Osteocyte (in vitro differentiated cells): ENCODE results near the gene ZCCHC2. TPM values are rescaled to one million over a fixed set of nuclear protein-coding genes. Genes with fewer than 3 reads are reported as not detected.

Experiments used
- DNase-seq: peaks from one replicate; pipeline ENCODE4 v3.0.0; 2021; ENCODE audit warnings: mixed read lengths; ENCODE audit not compliant: unreplicated experiment; ENCODE audit errors: extremely low spot score
- H3K27ac Mint-ChIP-seq: one replicate; pipeline ENCODE4 v1.8.0; 2021; ENCODE audit warnings: mild to moderate bottlenecking, mixed read lengths; ENCODE audit not compliant: unreplicated experiment
- H3K27me3 Mint-ChIP-seq: one replicate; pipeline ENCODE4 v1.8.0; 2021; ENCODE audit warnings: mixed read lengths; ENCODE audit not compliant: unreplicated experiment
- H3K36me3 Mint-ChIP-seq: one replicate; pipeline ENCODE4 v1.8.0; 2021; ENCODE audit warnings: mixed read lengths; ENCODE audit not compliant: unreplicated experiment
- H3K4me1 Mint-ChIP-seq: one replicate; pipeline ENCODE4 v1.8.0; 2021; ENCODE audit warnings: mixed read lengths; ENCODE audit not compliant: unreplicated experiment
- H3K4me3 Mint-ChIP-seq: one replicate; pipeline ENCODE4 v1.8.0; 2021; ENCODE audit warnings: mild to moderate bottlenecking, moderate library complexity, mixed read lengths; ENCODE audit not compliant: unreplicated experiment
- H3K9me3 Mint-ChIP-seq: one replicate; pipeline ENCODE4 v1.8.0; 2021; ENCODE audit warnings: mixed read lengths; ENCODE audit not compliant: unreplicated experiment
- total RNA-seq: library from RNA; stranded (reverse); gene quantifications from 2 replicates; pipeline ENCODE4 v1.2.1, GENCODE V29; 2021
- TF ChIP-seq, protein P1 (sequence below): fragments of 200-600 bp; sonication (generic); IDR thresholded peaks from 2 replicates; pipeline ENCODE4 v1.5.0; 2021; ENCODE audit warnings: antibody characterized with exemption, mild to moderate bottlenecking, moderate library complexity

Gene ZCCHC2
- total RNA-seq, 1 donor from 2014 or later, result 11.2 TPM

DNA sequence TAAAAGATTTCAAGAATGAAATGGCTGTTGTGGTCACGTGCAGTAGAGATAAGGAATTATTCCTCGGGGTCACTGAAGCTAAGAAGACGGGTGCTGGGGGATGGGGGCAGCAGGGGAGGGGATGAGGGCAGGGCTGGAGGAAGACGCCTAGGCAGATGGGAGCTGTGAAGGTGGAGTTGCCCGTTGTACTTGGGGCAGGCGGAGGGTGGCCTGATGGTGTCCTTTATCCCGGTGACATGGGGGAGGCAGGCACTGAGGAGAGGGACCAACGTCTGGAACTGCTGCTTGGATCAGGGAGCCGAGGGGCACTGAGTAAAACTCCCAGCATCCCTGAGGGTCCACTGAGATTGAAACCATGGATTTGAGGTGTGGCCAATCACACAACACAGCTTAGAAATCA, 64.9 kb downstream of the ZCCHC2 start:
- TF ChIP-seq, protein P1, sequence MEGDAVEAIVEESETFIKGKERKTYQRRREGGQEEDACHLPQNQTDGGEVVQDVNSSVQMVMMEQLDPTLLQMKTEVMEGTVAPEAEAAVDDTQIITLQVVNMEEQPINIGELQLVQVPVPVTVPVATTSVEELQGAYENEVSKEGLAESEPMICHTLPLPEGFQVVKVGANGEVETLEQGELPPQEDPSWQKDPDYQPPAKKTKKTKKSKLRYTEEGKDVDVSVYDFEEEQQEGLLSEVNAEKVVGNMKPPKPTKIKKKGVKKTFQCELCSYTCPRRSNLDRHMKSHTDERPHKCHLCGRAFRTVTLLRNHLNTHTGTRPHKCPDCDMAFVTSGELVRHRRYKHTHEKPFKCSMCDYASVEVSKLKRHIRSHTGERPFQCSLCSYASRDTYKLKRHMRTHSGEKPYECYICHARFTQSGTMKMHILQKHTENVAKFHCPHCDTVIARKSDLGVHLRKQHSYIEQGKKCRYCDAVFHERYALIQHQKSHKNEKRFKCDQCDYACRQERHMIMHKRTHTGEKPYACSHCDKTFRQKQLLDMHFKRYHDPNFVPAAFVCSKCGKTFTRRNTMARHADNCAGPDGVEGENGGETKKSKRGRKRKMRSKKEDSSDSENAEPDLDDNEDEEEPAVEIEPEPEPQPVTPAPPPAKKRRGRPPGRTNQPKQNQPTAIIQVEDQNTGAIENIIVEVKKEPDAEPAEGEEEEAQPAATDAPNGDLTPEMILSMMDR, result no peak
- Mint-ChIP-seq H3K36me3 (no peaks in the 10 kb centered on the region), H3K27me3 (peaks cover 4% of the 10 kb centered on the region), H3K4me1 (peaks cover 14% of the 10 kb centered on the region), H3K9me3 (peaks cover 5% of the 10 kb centered on the region), H3K4me3 (no peak overlapping the region), H3K27ac (no peak overlapping the region)
- no peak for DNase-seq

DNA sequence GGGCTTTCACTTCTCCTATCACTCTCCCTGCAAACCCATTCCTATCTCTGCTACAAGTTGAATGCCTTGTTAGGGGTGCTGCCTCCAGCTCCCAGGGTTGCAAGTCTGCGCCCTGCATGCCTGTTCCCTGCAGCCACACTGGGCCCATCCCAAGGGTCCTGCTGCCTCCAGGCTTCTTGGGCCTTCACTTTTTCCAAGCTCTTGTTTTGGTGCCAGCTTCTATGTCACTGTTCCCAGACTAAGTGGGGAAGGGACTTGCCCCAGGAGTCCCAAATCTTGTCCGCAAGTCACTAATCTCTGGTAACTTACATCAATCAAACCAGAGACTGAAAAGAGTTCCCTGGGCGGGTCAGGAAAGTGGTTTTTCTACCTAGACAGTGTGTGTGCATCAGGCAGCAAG, 65.4 kb downstream of the ZCCHC2 start:
- TF ChIP-seq, protein P1, result no peak
- Mint-ChIP-seq H3K4me3 (no peak overlapping the region), H3K27ac (no peak overlapping the region), H3K9me3 (peaks cover 5% of the 10 kb centered on the region), H3K27me3 (peaks cover 9% of the 10 kb centered on the region), H3K36me3 (no peaks in the 10 kb centered on the region), H3K4me1 (peaks cover 14% of the 10 kb centered on the region)
- no peak for DNase-seq

DNA sequence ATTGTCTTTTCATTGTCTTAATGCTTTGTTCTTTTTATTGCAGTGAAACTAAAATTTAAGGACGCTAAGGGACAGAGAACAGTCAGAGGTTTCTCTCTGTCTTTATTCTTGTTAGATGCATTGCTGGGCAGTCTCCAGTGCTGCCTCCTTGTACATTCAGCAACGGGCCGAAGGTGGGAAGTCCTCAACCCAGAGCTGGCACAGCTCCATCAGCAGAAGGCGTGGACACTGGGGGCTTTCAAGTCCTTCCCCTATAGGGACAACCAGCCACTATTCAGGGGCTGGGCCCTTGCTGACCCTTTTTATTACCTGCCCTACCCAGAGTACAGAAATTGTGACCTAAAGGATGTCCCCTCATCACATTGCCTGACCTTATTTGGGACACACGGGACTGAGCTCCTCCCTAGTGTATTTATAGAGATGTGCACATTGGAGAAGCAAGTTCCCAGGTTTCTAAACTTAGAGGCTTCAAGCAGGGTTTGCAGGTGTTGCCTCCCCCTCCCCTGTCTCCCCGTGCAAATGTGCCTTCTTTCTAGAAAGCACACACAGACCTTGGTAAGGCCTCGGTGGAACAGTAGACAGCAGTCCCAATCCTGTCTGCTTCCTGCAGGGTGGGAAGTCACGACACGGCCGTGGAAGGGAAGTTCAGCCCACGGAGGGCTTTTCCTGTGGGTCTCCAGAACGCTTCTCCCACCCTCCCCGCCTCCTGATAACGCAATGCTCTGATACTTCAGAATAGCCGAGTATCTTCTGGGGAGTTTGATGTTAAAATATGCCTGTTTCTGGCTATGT, 68.2 kb downstream of the ZCCHC2 start:
- TF ChIP-seq, protein P1, result no peak
- no peak overlapping the region for H3K27ac Mint-ChIP-seq
- peaks cover 5% of the 10 kb centered on the region for H3K9me3 Mint-ChIP-seq
- no peak overlapping the region for H3K4me3 Mint-ChIP-seq
- H3K36me3 Mint-ChIP-seq, result no peaks in the 10 kb centered on the region
- peaks cover 14% of the 10 kb centered on the region for H3K27me3 Mint-ChIP-seq
- no peak for DNase-seq
- peaks cover 4% of the 10 kb centered on the region for H3K4me1 Mint-ChIP-seq

DNA sequence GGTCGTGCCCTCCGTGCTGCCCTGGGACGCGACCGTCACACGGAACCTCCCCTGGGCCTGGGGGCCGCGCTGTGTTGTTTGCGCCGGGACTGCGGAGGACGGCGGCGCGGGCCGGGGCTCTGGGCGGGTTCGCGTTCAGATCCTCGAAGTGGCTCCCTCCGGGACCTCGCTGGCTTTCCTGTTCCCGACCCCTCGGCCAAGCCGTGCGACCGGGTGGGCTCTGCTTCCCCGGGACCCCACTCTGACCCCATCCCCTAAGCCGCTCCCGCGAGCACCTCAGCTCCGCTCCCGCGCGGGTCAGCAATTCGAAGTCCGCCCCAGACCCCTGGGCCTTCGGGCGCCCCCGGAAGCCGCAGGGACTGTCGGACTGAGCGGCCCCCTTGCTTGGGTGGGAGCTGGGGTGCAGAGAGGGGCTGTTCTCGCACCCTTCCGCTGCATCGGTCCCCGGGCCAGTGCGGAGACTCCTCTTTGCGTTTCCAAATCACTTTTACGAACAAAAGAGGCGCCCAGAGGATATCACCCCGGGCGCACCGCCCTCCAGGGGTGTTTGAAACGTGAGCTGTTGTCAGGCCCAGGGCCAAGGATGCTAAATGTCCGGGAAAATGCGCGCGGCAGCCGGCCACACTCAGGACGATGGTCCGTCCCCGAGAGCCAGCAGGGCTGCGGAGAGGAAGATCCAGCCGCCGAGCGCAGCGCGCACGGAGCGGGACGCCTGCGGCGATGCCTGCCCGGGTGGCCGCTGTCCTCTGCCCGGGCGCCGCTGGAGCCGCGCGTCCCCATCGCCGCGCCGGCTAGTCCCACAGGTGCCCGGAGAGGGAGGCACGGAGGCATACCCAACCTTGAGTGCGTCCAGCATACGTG, 73.5 kb downstream of the ZCCHC2 start:
- Mint-ChIP-seq H3K27me3 (peaks cover 51% of the 10 kb centered on the region), H3K36me3 (no peaks in the 10 kb centered on the region), H3K27ac (no peak overlapping the region), H3K9me3 (peaks cover 15% of the 10 kb centered on the region), H3K4me1 (peaks cover 2% of the 10 kb centered on the region), H3K4me3 (peak overlapping the region; percentile 65)
- DNase-seq, result no peak
- TF ChIP-seq, protein P1, result no peak

DNA sequence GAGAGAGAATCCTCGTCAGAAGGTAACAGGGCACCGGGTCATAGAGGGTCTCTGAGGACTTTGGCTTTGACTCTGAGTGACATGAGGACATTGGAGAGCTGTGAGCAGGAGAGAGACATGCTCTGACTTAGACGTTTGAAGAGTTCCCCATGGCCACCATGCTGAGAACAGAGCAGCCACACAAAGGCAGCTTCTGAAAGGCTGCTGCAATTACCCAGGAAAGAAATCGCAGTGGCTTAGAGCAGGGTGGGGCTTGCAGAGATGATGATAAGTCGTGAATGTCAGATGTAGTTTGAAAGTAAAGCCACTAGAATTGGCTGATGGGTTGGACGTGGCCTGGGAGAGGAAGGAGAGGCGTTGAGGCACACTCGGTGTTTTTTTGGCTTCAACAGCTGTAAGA, 79.0 kb downstream of the ZCCHC2 start:
- no peaks in the 10 kb centered on the region for H3K4me1 Mint-ChIP-seq
- H3K27ac Mint-ChIP-seq, result no peak overlapping the region
- peaks cover 10% of the 10 kb centered on the region for H3K9me3 Mint-ChIP-seq
- no peak for DNase-seq
- TF ChIP-seq, protein P1, result no peak
- H3K27me3 Mint-ChIP-seq, result peaks cover 65% of the 10 kb centered on the region
- H3K36me3 Mint-ChIP-seq, result no peaks in the 10 kb centered on the region
- H3K4me3 Mint-ChIP-seq, result no peak overlapping the region
